Uterus (tissue), 4 donors: Measurements from ENCODE around the gene KLHL25. TPM values are rescaled to one million over a fixed set of nuclear protein-coding genes. Genes with fewer than 3 reads are reported as not detected.

Source experiments
- DNase-seq, 2 donors: peaks; one replicate each; pipeline ENCODE4 v3.0.0-alpha.2; 2019 to 2020
- H3K27ac ChIP-seq, 2 donors: fragments of 200-600 bp; sonication (generic); 1 replicate in 1 of 2; 2 replicates in 1 of 2; pipeline ENCODE4 v1.5.1; 2016 to 2018
- H3K27me3 ChIP-seq, 2 donors: fragments of 200-600 bp; sonication (generic); one replicate each; pipeline ENCODE4 v1.5.1; 2018 to 2019; ENCODE audit warnings: control low read depth in 1 of 2
- H3K36me3 ChIP-seq, 2 donors: fragments of 200-600 bp; sonication (generic); one replicate each; pipeline ENCODE4 v1.5.1; 2019; ENCODE audit warnings: control low read depth in 1 of 2
- H3K4me1 ChIP-seq, 2 donors: fragments of 200-600 bp; sonication (generic); one replicate each; pipeline ENCODE4 v1.5.1; 2018 to 2019; ENCODE audit warnings: control low read depth in 1 of 2
- H3K4me3 ChIP-seq, 2 donors: fragments of 200-600 bp; sonication (generic); 1 replicate in 1 of 2; 2 replicates in 1 of 2; pipeline ENCODE4 v1.5.1; 2018 to 2019; ENCODE audit warnings: mild to moderate bottlenecking in 1 of 2
- H3K9me3 ChIP-seq, 2 donors: fragments of 200-600 bp; sonication (generic); one replicate each; pipeline ENCODE4 v1.5.1; 2019; ENCODE audit warnings: control low read depth in 1 of 2
- POLR2A ChIP-seq, 2 donors: fragments of 450-650 bp; IDR thresholded peaks; one replicate each; pipeline ENCODE4 v1.6.1; 2016; ENCODE audit warnings: antibody characterized with exemption in 2 of 2, mild to moderate bottlenecking in 1 of 2, moderate library complexity in 1 of 2
- intact Hi-C: fragments of 100-400 bp; cut with DNase I; formaldehyde crosslinking; loops from one replicate; pipeline ENCODE4 v1.15.1; 2023; ENCODE audit warnings: low total_unique reads
- total RNA-seq, 4 donors: library from RNA; depleted of rRNA in 3 of 4; stranded (reverse); fragments of >200 nt in 3 of 4; gene quantifications; one replicate each; pipeline versions ENCODE4 v1.1.0 to v1.2.4, GENCODE V29; 2014 to 2023
- TF ChIP-seq, protein P1 (sequence below), 4 experiments: fragments of 200-600 bp in 2 of 4; fragments of 450-650 bp in 2 of 4; sonication (generic) in 2 of 4; IDR thresholded peaks; one replicate each; pipeline ENCODE4 v1.5.1; 2016 to 2019; ENCODE audit warnings: antibody characterized with exemption in 4 of 4, mild to moderate bottlenecking in 2 of 4, moderate library complexity in 1 of 4
- donor health status: DM: yes; HTN: yes; CAD: no.

Gene KLHL25
- 10 to 100 TPM in 2 of 4 donors, 1 to 10 TPM in 2; 6.2 to 19.5 (median 11.9) TPM for total RNA-seq

DNA sequence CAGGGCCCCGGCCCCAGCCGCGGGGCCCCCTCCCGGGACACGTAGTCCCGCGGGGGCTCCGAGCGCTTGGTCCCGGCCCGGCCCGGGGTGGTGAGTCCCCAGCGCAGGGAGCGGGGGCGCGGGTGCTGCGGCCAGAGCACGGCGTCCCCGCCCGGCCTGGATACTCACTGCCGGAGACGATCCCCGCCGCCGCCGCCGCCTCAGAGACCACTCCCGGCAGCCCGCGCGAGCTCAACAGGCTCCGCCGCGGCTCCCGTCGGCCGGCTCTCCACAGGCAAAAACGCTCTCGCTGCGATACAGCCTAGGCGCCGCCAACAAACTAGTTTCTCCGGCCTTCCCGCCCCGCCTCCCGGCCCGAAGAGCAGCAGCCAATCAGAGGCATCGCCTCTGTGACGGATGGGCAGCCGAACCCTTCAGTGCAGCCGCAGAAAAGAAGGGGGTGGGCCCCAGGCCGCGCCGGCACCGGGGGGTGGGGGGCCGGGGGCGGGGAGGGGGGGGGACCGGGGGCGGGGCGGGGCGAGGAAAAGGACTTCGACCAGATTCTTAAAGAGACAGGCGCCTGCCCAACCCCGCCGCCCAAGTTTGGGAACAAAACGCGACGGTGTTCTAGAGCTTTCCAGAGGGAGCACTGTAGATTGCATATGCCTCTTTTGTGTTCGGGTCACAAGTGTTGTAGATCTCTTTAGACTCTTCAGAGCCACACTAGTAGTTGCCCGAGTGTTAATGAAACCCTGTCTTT is at the start of gene KLHL25:
TSS of gene KLHL25 (minus strand) at position 328 of the 739 bp plus-strand sequence. CDS start 25,115 bp downstream, outside the sequence.
- peak; percentile 94 to 95 for DNase-seq
- Histone ChIP-seq H3K9me3 (no peaks in the 10 kb centered on the region), H3K4me3 (peak within 1 kb of the TSS; percentile 70 to 81), H3K4me1 (no peaks in the 10 kb centered on the region), H3K27ac (peak within 1 kb of the TSS; percentile 91 to 93), H3K27me3 (no peaks in the 10 kb centered on the region), H3K36me3 (no peaks in the 10 kb centered on the region)
- TF ChIP-seq, protein P1, sequence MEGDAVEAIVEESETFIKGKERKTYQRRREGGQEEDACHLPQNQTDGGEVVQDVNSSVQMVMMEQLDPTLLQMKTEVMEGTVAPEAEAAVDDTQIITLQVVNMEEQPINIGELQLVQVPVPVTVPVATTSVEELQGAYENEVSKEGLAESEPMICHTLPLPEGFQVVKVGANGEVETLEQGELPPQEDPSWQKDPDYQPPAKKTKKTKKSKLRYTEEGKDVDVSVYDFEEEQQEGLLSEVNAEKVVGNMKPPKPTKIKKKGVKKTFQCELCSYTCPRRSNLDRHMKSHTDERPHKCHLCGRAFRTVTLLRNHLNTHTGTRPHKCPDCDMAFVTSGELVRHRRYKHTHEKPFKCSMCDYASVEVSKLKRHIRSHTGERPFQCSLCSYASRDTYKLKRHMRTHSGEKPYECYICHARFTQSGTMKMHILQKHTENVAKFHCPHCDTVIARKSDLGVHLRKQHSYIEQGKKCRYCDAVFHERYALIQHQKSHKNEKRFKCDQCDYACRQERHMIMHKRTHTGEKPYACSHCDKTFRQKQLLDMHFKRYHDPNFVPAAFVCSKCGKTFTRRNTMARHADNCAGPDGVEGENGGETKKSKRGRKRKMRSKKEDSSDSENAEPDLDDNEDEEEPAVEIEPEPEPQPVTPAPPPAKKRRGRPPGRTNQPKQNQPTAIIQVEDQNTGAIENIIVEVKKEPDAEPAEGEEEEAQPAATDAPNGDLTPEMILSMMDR (IDR thresholded peaks at IDR 0.05): peak in 1 of 4 experiments; percentile 12
- peak; percentile 93 for TF ChIP-seq POLR2A (IDR thresholded peaks at IDR 0.05)
- intact Hi-C loops: loop anchor here (5.0 kb wide), 2 partner anchors 42 to 57 kb away; no protein-coding TSS in a partner anchor

DNA sequence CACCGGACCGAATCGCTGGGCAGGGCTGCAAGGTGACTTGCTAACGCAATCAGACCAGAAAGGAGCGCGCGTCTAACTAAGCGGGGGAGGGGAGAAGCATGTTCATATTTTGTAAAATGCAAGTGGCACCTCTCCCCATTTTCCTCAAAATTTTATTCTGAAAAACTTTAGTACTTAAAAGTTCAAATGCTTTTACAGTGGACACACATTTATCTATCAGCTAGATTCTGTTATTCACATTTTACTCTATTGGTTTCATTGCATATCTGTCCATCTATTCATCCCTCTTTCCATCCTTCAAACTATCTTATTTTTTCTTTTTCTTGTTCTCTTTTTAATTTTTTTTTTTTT is 46.1 kb upstream of the KLHL25 start:
- Histone ChIP-seq H3K27me3 (no peaks in the 10 kb centered on the region), H3K9me3 (no peaks in the 10 kb centered on the region), H3K27ac (no peak overlapping the region), H3K4me1 (no peaks in the 10 kb centered on the region), H3K36me3 (no peaks in the 10 kb centered on the region), H3K4me3 (no peak overlapping the region)
- intact Hi-C loops: no loop called here
- no peak for DNase-seq
- TF ChIP-seq POLR2A (IDR thresholded peaks at IDR 0.05): no peak
- TF ChIP-seq, protein P1 (IDR thresholded peaks at IDR 0.05): no peak

- H3K36me3 ChIP-seq: no peaks in the 10 kb centered on the region
- peak overlapping the region; percentile 10 to 25 for H3K4me3 ChIP-seq
- peak; percentile 70 to 82 for DNase-seq
- H3K27ac ChIP-seq: peak overlapping the region in 1 of 2 donors; percentile 44
- no peaks in the 10 kb centered on the region for H3K4me1 ChIP-seq
- no peaks in the 10 kb centered on the region for H3K9me3 ChIP-seq
- H3K27me3 ChIP-seq: no peaks in the 10 kb centered on the region
- no peak for TF ChIP-seq POLR2A (IDR thresholded peaks at IDR 0.05)
- TF ChIP-seq, protein P1 (IDR thresholded peaks at IDR 0.05): peak; percentile 89 to 94 (median 91)
- intact Hi-C loops: no loop called here
Observed at GRCh38 chr15:85840079-85840801, 45.5 kb upstream of the KLHL25 start.

DNA sequence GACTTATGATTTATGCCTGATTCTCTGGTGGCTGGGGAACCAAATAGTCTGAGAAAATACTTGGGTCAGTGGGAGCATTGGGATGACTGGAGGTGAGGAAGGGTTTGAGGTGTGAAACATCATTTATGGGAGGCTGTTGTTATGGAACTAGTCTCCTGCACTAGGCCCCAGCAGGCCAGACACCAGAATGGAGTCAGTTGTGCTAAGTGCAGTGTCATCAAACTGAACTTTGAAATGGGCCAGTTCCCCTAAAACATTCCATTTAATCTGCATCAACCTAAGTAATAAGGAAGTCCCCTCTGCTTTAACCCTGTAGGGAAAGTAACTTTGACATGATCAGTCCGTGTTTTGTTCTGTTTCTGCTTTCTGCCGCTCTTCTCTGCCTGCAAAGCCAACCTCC is 44.9 kb upstream of the KLHL25 start:
- Histone ChIP-seq H3K4me1 (no peaks in the 10 kb centered on the region), H3K27me3 (no peaks in the 10 kb centered on the region), H3K36me3 (no peaks in the 10 kb centered on the region), H3K4me3 (no peak overlapping the region), H3K27ac (no peak overlapping the region), H3K9me3 (no peaks in the 10 kb centered on the region)
- TF ChIP-seq POLR2A (IDR thresholded peaks at IDR 0.05): no peak
- TF ChIP-seq, protein P1 (IDR thresholded peaks at IDR 0.05): no peak
- no peak for DNase-seq
- intact Hi-C loops: loop anchor here (5.0 kb wide), 1 partner anchor 112 kb away; no protein-coding TSS in a partner anchor

DNA sequence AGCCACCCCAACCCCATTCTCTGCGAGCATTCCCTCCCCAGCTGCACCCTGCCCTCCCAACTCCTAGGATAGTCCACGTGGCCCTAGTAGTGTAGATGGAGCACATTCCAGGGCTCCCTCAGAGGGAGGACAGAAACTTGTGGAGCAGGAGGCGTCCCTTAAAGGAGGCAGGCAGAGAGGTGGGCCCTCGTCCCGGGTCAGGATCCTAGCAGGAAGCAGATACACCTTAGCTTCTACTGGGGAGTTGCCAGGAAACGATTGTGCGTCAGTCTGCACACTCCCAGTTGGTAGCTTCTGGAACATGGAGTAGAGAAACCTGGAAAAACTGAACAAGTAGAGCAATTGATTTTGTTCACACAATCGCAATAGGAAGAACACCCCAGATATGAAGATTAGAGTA is 43.9 kb upstream of the KLHL25 start:
- Histone ChIP-seq H3K27ac (no peak overlapping the region), H3K4me1 (no peaks in the 10 kb centered on the region), H3K9me3 (no peaks in the 10 kb centered on the region), H3K36me3 (no peaks in the 10 kb centered on the region), H3K4me3 (no peak overlapping the region), H3K27me3 (no peaks in the 10 kb centered on the region)
- no peak for DNase-seq
- intact Hi-C loops: loop anchor here (5.0 kb wide), 1 partner anchor 111 kb away; no protein-coding TSS in a partner anchor
- no peak for TF ChIP-seq POLR2A (IDR thresholded peaks at IDR 0.05)
- TF ChIP-seq, protein P1 (IDR thresholded peaks at IDR 0.05): no peak
